Caco-2 (cell line): ENCODE results near the gene PALM2AKAP2. TPM values are rescaled to one million over a fixed set of nuclear protein-coding genes. Genes with fewer than 3 reads are reported as not detected.

Experiments
- BruUV-seq: library from RNA; stranded (reverse); fragments of 400-500 nt; replicated peaks from 2 replicates; lab custom pipeline; 2021; lab: Mats Ljungman, UMichigan
- CTCF ChIA-PET: fragments of 300-600 bp; sonication (Branson Sonifier 250); formaldehyde crosslinking; loops from one replicate; lab custom pipeline; 2022; ENCODE audit warnings: antibody characterized with exemption; lab: Charles Lee
- POLR2A ChIA-PET: fragments of 300-600 bp; sonication (Branson Sonifier 250); formaldehyde crosslinking; loops from one replicate; lab custom pipeline; 2022; ENCODE audit warnings: antibody characterized with exemption; lab: Charles Lee
- DNase-seq, 2 experiments: peaks; one replicate each; pipeline versions ENCODE4 v3.0.0 to v3.0.0-alpha.2; 2020 to 2022
- H3K27me3 ChIP-seq: replicated peaks from 2 replicates; pipeline ENCODE4 v1.6.0; 2011; ENCODE audit warnings: low read length; ENCODE audit not compliant: control insufficient read depth, insufficient read depth
- H3K36me3 ChIP-seq: 2 replicates; pipeline ENCODE4 v1.5.1; 2011; ENCODE audit warnings: low read length; ENCODE audit not compliant: control insufficient read depth, insufficient read depth
- H3K4me1 ChIP-seq: fragments of 250-450 bp; sonication (Bioruptor Pico); 2 replicates; pipeline ENCODE4 v1.5.1; 2020; ENCODE audit warnings: mild to moderate bottlenecking
- H3K4me3 ChIP-seq: 2 replicates; pipeline ENCODE4 v1.5.1; 2011; ENCODE audit warnings: low read depth, mild to moderate bottlenecking, control low read depth, low read length
- H3K9me3 ChIP-seq: fragments of 250-450 bp; sonication (Bioruptor Pico); 2 replicates; pipeline ENCODE4 v1.5.1; 2020; ENCODE audit warnings: mild to moderate bottlenecking, moderate library complexity
- H3K27ac Mint-ChIP-seq: one replicate; pipeline ENCODE4 v1.8.0; 2022; ENCODE audit warnings: mixed read lengths; ENCODE audit not compliant: unreplicated experiment
- H3K27me3 Mint-ChIP-seq: one replicate; pipeline ENCODE4 v1.8.0; 2022; ENCODE audit warnings: mixed read lengths; ENCODE audit not compliant: insufficient read depth, unreplicated experiment
- H3K36me3 Mint-ChIP-seq: one replicate; pipeline ENCODE4 v1.8.0; 2022; ENCODE audit warnings: mild to moderate bottlenecking, mixed read lengths; ENCODE audit not compliant: insufficient read depth, unreplicated experiment
- H3K4me1 Mint-ChIP-seq: one replicate; pipeline ENCODE4 v1.8.0; 2022; ENCODE audit warnings: low read depth, mixed read lengths; ENCODE audit not compliant: unreplicated experiment
- H3K4me3 Mint-ChIP-seq: one replicate; pipeline ENCODE4 v1.8.0; 2022; ENCODE audit warnings: mild to moderate bottlenecking, moderate library complexity, mixed read lengths; ENCODE audit not compliant: unreplicated experiment
- H3K9me3 Mint-ChIP-seq: one replicate; pipeline ENCODE4 v1.8.0; 2022; ENCODE audit warnings: mixed read lengths; ENCODE audit not compliant: unreplicated experiment
- CTCF ChIP-seq, 2 experiments: fragments of 200-600 bp in 1 of 2; IDR thresholded peaks; 1 replicate in 1 of 2; 2 replicates in 1 of 2; pipeline versions ENCODE4 v1.5.1 to v1.8.0; 2011 to 2022; ENCODE audit warnings: antibody characterized with exemption in 1 of 2, control low read depth in 1 of 2, inconsistent platforms in 1 of 2, low read depth in 1 of 2, low read length in 1 of 2, mild to moderate bottlenecking in 1 of 2, moderate library complexity in 1 of 2; ENCODE audit not compliant: insufficient read depth in 1 of 2, severe bottlenecking in 1 of 2, unreplicated experiment in 1 of 2
- intact Hi-C: fragments of 100-400 bp; cut with micrococcal nuclease; formaldehyde crosslinking; loops from one replicate; pipeline ENCODE4 v1.10.0; 2022; ENCODE audit not compliant: unreplicated experiment
- total RNA-seq: library from RNA; stranded (reverse); gene quantifications from 2 replicates; pipeline ENCODE4 v1.2.3, GENCODE V29; 2022

The PALM2AKAP2 gene
- total RNA-seq, 1 experiment from 2014 or later: 0.54 TPM

DNA sequence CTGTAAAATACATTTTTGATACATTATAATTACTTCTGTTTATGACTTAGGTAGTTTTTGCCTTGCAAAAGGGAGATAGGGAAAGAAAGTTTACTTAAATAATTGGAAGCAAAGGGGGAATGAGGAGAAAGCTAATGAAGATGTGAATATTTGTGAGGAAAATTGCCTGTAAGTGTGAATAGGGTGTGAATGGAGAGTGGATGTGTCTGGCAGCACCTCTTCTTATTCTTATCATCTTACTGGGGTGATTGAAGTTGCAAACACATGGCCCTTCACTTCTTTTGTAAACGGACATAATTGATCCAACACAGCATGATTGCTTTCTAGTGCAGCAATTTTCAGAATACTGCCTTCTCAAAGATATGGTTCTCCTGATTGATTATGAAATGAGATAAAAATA lies 46.6 kb downstream of the PALM2AKAP2 start:
- Mint-ChIP-seq H3K27ac (no peak overlapping the region), H3K27me3 (peaks cover 9% of the 10 kb centered on the region), H3K4me1 (no peaks in the 10 kb centered on the region), H3K4me3 (no peak overlapping the region), H3K9me3 (no peaks in the 10 kb centered on the region), H3K36me3 (no peaks in the 10 kb centered on the region)
- no peaks in the 10 kb centered on the region for H3K4me1 ChIP-seq
- CTCF ChIA-PET: no interaction called here
- no peaks in the 10 kb centered on the region for H3K9me3 ChIP-seq
- intact Hi-C loops: no loop called here
- no TSS peak for BruUV-seq
- no peak overlapping the region for H3K4me3 ChIP-seq
- no peaks in the 10 kb centered on the region for H3K36me3 ChIP-seq
- H3K27me3 ChIP-seq: no peaks in the 10 kb centered on the region
- DNase-seq: no peak
- no peak for TF ChIP-seq CTCF (IDR thresholded peaks at IDR 0.05; ENCODE audit: insufficient read depth in 1 of 2, low read depth in 1 of 2, low read length in 1 of 2, severe bottlenecking in 1 of 2, unreplicated experiment in 1 of 2)
- POLR2A ChIA-PET: no interaction called here

GRCh38 chr9:109828254-109828653 lies 48.3 kb downstream of the PALM2AKAP2 start:
- Mint-ChIP-seq H3K36me3 (no peaks in the 10 kb centered on the region), H3K4me3 (no peak overlapping the region), H3K9me3 (no peaks in the 10 kb centered on the region), H3K27ac (no peak overlapping the region), H3K4me1 (no peaks in the 10 kb centered on the region), H3K27me3 (peaks cover 8% of the 10 kb centered on the region)
- Histone ChIP-seq H3K4me3 (no peak overlapping the region), H3K27me3 (no peaks in the 10 kb centered on the region), H3K9me3 (no peaks in the 10 kb centered on the region), H3K36me3 (no peaks in the 10 kb centered on the region), H3K4me1 (no peaks in the 10 kb centered on the region)
- no peak for TF ChIP-seq CTCF (IDR thresholded peaks at IDR 0.05; ENCODE audit: insufficient read depth in 1 of 2, low read depth in 1 of 2, low read length in 1 of 2, severe bottlenecking in 1 of 2, unreplicated experiment in 1 of 2)
- ChIA-PET POLR2A (no interaction called here), CTCF (no interaction called here)
- BruUV-seq: no TSS peak
- intact Hi-C loops: no loop called here
- no peak for DNase-seq
